Measurements from ENCODE around the gene THSD8.

GRCh38 chr19:12767150-12767549, 34.7 kb upstream of the THSD8 start:
- TF ChIP-seq CTCF (IDR thresholded peaks at IDR 0.05; ENCODE audit: low read depth, low read length) (no peak), EZH2phosphoT487 (IDR thresholded peaks at IDR 0.05; ENCODE audit: low read depth) (no peak)

Measured in OCI-LY3 (cell line).